Neural cell (in vitro differentiated cells): ENCODE results near the gene ALOX5AP. TPM values are rescaled to one million over a fixed set of nuclear protein-coding genes. Genes with fewer than 3 reads are reported as not detected.

Experiments used
- H2AFZ ChIP-seq: fragments of 200-600, 300-800 bp; sonication (generic), shearing (Covaris generic); 2 replicates; pipeline ENCODE4 v1.6.0; 2014; ENCODE audit warnings: low read depth, mild to moderate bottlenecking, antibody characterized with exemption, low read length, moderate library complexity
- H3F3A ChIP-seq: fragments of 200-600 bp; shearing (Covaris generic); 2 replicates; pipeline ENCODE4 v1.6.1; 2016; ENCODE audit warnings: mild to moderate bottlenecking, moderate library complexity, mixed read lengths, antibody characterized with exemption, low read length; ENCODE audit not compliant: insufficient read depth, poor library complexity, severe bottlenecking
- H3K27ac ChIP-seq: fragments of 200-600, 300-800 bp; sonication (generic), shearing (Covaris generic); 2 replicates; pipeline ENCODE4 v1.5.1; 2014; ENCODE audit warnings: mild to moderate bottlenecking, low read length, moderate library complexity
- H3K27me3 ChIP-seq: fragments of 300-800, 200-600 bp; sonication (generic), shearing (Covaris generic); 2 replicates; pipeline ENCODE4 v1.6.0; 2014; ENCODE audit warnings: mild to moderate bottlenecking, low read depth, low read length, moderate library complexity; ENCODE audit not compliant: insufficient read depth
- H3K36me3 ChIP-seq: fragments of 300-800, 200-600 bp; sonication (generic), shearing (Covaris generic); 2 replicates; pipeline ENCODE4 v1.5.1; 2014; ENCODE audit warnings: mild to moderate bottlenecking, antibody characterized with exemption, low read length, moderate library complexity; ENCODE audit not compliant: insufficient read depth
- H3K4me2 ChIP-seq: fragments of 300-800, 200-600 bp; sonication (generic), shearing (Covaris generic); 2 replicates; pipeline ENCODE4 v1.6.0; 2014; ENCODE audit warnings: mild to moderate bottlenecking, low read length
- H3K4me3 ChIP-seq: fragments of 300-800, 200-600 bp; sonication (generic), shearing (Covaris generic); 2 replicates; pipeline ENCODE4 v1.5.1; 2014; ENCODE audit warnings: mild to moderate bottlenecking, low read length, moderate library complexity
- H3K79me2 ChIP-seq: fragments of 200-600 bp; shearing (Covaris generic); replicated peaks from 2 replicates; pipeline ENCODE4 v1.6.0; 2014; ENCODE audit warnings: mild to moderate bottlenecking, low read length, moderate library complexity; ENCODE audit not compliant: insufficient read depth
- H3K9ac ChIP-seq: fragments of 300-800, 200-600 bp; sonication (generic), shearing (Covaris generic); 2 replicates; pipeline ENCODE4 v1.6.1; 2016; ENCODE audit warnings: mild to moderate bottlenecking, low read length, mixed read lengths
- H3K9me2 ChIP-seq: fragments of 200-600 bp; shearing (Covaris generic); 2 replicates; pipeline ENCODE4 v1.6.1; 2016; ENCODE audit warnings: mild to moderate bottlenecking, low read length, mixed read lengths; ENCODE audit not compliant: insufficient read depth
- H3K9me3 ChIP-seq: fragments of 200-600, 300-800 bp; sonication (generic), shearing (Covaris generic); 2 replicates; pipeline ENCODE4 v1.6.1; 2016; ENCODE audit warnings: mild to moderate bottlenecking, mixed run types, low read length, moderate library complexity, mixed read lengths
- H4K20me1 ChIP-seq: fragments of 200-600 bp; shearing (Covaris generic); 2 replicates; pipeline ENCODE4 v1.6.1; 2016; ENCODE audit warnings: mild to moderate bottlenecking, mixed run types; ENCODE audit not compliant: insufficient read depth
- EP300 ChIP-seq: fragments of 450-650 bp; conservative IDR thresholded peaks from 2 replicates; pipeline ENCODE4 v1.6.1; 2014; ENCODE audit warnings: antibody characterized with exemption, mild to moderate bottlenecking, moderate library complexity; ENCODE audit not compliant: poor library complexity, severe bottlenecking
- EZH2 ChIP-seq: fragments of 200-600, 300-800 bp; shearing (Covaris generic), sonication (generic); IDR thresholded peaks from 2 replicates; pipeline ENCODE4 v1.6.1; 2014; ENCODE audit warnings: antibody characterized with exemption, low read length, borderline replicate concordance, mild to moderate bottlenecking; ENCODE audit not compliant: insufficient read depth, poor library complexity, severe bottlenecking
- MXI1 ChIP-seq: fragments of 450-650 bp; conservative IDR thresholded peaks from 2 replicates; pipeline ENCODE4 v1.6.1; 2014; ENCODE audit warnings: antibody characterized with exemption, mild to moderate bottlenecking; ENCODE audit not compliant: poor library complexity, severe bottlenecking
- POLR2AphosphoS5 ChIP-seq: IDR thresholded peaks from 2 replicates; pipeline ENCODE4 v1.6.1; 2012
- RAD21 ChIP-seq: fragments of 450-650 bp; conservative IDR thresholded peaks from 2 replicates; pipeline ENCODE4 v1.6.1; 2014; ENCODE audit warnings: antibody characterized with exemption, mild to moderate bottlenecking, moderate library complexity
- SMC3 ChIP-seq: fragments of 450-650 bp; conservative IDR thresholded peaks from 2 replicates; pipeline ENCODE4 v1.6.1; 2014; ENCODE audit warnings: antibody characterized with exemption, mild to moderate bottlenecking, moderate library complexity; ENCODE audit not compliant: poor library complexity
- TAF1 ChIP-seq: IDR thresholded peaks from 2 replicates; pipeline ENCODE4 v1.6.1; 2012; ENCODE audit warnings: low read depth
- polyA plus RNA-seq: library from polyadenylated mRNA; depleted of rRNA; stranded (reverse); fragments of >200 nt; gene quantifications from 2 replicates; pipeline ENCODE4 v1.2.3, GENCODE V29; 2014
- TF ChIP-seq, protein P1 (sequence below): fragments of 450-650 bp; IDR thresholded peaks from 2 replicates; pipeline ENCODE4 v1.5.1; 2014; ENCODE audit warnings: antibody characterized with exemption, mild to moderate bottlenecking, moderate library complexity; ENCODE audit not compliant: poor library complexity, severe bottlenecking
- TF ChIP-seq, protein P2 (sequence below): IDR thresholded peaks from 2 replicates; pipeline ENCODE4 v1.6.1; 2012; ENCODE audit warnings: borderline replicate concordance

Gene ALOX5AP
- polyA plus RNA-seq, 1 donor from 2014 or later: not detected

DNA sequence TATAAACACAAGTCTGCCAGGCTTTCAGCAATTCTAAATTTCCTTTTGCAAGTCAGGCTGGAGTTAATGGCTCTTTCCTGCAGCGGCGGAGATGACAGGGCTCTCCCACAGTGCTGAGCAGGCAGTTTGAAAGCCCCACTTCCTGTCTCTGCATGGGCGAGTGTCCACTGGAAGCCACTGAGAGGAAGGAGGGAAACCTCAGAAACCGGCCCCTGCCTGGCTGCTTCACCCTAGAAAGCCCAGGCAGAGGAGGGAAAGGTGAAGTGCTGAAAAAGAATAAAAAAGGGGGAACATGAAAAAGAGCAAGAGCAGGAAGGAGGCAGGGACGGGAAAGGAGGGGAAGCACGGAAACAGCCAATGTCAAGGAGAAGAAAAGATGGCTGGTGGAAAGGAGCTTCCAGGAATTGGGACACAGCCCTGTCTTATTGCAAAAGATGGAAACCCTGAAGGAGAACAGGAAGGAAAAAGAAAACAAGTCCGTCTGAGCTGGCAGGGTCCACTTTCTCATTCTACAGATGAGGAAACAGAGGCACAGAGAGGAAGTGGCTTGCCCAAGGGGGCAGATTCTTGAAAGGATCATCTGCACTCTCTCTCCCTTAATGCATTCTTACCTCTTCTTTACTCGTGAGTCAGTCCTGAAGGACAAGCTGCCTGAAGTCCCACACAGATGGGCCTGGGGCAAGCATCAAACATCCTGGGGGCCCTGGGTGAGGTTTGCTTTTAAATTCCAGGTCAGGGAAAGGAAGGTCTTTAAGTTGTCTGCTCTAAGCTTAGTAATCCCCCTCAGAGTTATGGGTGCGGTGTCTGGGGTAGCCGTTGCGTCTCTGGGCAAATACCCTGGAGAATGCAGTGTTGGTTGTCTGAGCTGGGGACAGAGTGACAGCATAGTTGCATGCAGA is 38.8 kb upstream of the ALOX5AP start:
- no peak overlapping the region for H3K4me3 ChIP-seq
- peak overlapping the region; percentile 43 for H2AFZ ChIP-seq
- no peak overlapping the region for H3K9ac ChIP-seq
- H3K36me3 ChIP-seq: no peaks in the 10 kb centered on the region
- no peaks in the 10 kb centered on the region for H3K9me3 ChIP-seq
- no peaks in the 10 kb centered on the region for H3F3A ChIP-seq
- H3K27me3 ChIP-seq: no peaks in the 10 kb centered on the region
- no peaks in the 10 kb centered on the region for H4K20me1 ChIP-seq
- no peak overlapping the region for H3K27ac ChIP-seq
- no peak overlapping the region for H3K4me2 ChIP-seq
- TF ChIP-seq EP300: no peak
- TF ChIP-seq RAD21: no peak
- TF ChIP-seq, protein P1, sequence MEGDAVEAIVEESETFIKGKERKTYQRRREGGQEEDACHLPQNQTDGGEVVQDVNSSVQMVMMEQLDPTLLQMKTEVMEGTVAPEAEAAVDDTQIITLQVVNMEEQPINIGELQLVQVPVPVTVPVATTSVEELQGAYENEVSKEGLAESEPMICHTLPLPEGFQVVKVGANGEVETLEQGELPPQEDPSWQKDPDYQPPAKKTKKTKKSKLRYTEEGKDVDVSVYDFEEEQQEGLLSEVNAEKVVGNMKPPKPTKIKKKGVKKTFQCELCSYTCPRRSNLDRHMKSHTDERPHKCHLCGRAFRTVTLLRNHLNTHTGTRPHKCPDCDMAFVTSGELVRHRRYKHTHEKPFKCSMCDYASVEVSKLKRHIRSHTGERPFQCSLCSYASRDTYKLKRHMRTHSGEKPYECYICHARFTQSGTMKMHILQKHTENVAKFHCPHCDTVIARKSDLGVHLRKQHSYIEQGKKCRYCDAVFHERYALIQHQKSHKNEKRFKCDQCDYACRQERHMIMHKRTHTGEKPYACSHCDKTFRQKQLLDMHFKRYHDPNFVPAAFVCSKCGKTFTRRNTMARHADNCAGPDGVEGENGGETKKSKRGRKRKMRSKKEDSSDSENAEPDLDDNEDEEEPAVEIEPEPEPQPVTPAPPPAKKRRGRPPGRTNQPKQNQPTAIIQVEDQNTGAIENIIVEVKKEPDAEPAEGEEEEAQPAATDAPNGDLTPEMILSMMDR: no peak
- no peaks in the 10 kb centered on the region for H3K79me2 ChIP-seq
- H3K9me2 ChIP-seq: no peaks in the 10 kb centered on the region

DNA sequence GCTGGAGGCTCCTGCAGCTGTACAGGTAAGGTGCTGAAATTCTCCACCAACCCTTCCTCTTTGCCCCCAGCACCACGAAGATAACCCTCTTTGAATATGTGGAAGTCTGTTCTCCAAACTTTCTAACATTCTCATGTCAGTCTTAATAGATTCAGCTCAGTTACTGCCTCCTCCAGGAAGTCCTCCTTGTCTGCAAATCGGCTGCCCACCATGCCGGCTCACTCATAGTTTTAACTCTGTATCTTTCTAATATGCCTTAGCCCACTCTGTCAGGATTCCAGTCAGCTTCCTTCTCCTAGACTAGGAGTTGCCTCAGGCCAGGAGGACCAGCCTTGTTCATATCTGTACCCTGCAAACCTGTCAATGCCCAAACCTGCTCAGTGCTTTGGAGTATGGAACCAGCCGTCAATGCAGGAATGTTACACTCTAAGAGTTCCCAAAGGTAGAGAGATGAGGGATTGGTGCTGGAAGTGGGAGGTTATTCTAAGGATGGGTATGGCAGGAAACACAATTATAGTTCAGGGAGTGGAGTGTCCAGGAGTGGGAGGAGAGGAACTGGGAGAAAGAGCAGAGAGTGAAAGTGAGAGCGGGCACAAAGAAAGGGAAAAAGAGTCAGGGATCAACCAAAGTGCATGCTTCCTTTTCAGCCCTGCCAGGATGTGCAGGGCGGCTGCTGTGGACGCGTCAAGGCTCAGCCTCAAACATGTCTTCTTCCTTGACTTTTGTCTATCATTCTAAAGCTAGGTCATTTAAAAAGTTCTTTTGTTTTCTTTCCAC is 38.0 kb upstream of the ALOX5AP start:
- Histone ChIP-seq H3F3A (no peaks in the 10 kb centered on the region), H3K79me2 (no peaks in the 10 kb centered on the region), H3K4me2 (no peak overlapping the region), H3K27ac (no peak overlapping the region), H4K20me1 (no peaks in the 10 kb centered on the region), H3K27me3 (no peaks in the 10 kb centered on the region), H3K4me3 (no peak overlapping the region), H3K9me2 (no peaks in the 10 kb centered on the region), H3K9me3 (no peaks in the 10 kb centered on the region), H2AFZ (no peak overlapping the region), H3K36me3 (no peaks in the 10 kb centered on the region), H3K9ac (no peak overlapping the region)
- TF ChIP-seq EP300 (no peak), POLR2AphosphoS5 (no peak), TAF1 (no peak), EZH2 (no peak), SMC3 (no peak), MXI1 (no peak), RAD21 (no peak)
- TF ChIP-seq, protein P1: no peak

DNA sequence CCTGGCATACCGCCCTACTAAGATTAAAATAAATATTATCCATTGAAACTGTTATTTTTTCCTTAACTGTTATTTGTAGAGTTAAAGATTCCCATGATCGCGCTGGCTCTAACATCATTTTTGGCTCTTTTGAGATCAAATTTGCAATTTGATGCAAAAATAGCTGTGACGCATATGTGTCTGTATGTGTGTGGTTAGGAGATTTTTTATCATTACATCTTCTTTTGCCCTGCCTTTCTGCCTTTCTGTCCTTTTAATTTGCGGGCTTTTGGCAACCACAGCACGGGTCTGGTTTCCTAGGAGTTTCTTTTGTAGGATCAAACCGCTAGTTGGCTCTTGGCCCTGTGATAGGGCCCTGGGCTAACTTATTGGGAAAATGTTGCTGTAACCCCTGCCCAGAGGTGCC is 37.3 kb upstream of the ALOX5AP start:
- H3K79me2 ChIP-seq: no peaks in the 10 kb centered on the region
- H3K9ac ChIP-seq: no peak overlapping the region
- TF ChIP-seq TAF1: no peak
- TF ChIP-seq RAD21: no peak
- TF ChIP-seq, protein P2, sequence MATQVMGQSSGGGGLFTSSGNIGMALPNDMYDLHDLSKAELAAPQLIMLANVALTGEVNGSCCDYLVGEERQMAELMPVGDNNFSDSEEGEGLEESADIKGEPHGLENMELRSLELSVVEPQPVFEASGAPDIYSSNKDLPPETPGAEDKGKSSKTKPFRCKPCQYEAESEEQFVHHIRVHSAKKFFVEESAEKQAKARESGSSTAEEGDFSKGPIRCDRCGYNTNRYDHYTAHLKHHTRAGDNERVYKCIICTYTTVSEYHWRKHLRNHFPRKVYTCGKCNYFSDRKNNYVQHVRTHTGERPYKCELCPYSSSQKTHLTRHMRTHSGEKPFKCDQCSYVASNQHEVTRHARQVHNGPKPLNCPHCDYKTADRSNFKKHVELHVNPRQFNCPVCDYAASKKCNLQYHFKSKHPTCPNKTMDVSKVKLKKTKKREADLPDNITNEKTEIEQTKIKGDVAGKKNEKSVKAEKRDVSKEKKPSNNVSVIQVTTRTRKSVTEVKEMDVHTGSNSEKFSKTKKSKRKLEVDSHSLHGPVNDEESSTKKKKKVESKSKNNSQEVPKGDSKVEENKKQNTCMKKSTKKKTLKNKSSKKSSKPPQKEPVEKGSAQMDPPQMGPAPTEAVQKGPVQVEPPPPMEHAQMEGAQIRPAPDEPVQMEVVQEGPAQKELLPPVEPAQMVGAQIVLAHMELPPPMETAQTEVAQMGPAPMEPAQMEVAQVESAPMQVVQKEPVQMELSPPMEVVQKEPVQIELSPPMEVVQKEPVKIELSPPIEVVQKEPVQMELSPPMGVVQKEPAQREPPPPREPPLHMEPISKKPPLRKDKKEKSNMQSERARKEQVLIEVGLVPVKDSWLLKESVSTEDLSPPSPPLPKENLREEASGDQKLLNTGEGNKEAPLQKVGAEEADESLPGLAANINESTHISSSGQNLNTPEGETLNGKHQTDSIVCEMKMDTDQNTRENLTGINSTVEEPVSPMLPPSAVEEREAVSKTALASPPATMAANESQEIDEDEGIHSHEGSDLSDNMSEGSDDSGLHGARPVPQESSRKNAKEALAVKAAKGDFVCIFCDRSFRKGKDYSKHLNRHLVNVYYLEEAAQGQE: no peak
- H3F3A ChIP-seq: no peaks in the 10 kb centered on the region
- H3K36me3 ChIP-seq: no peaks in the 10 kb centered on the region
- H3K9me2 ChIP-seq: no peaks in the 10 kb centered on the region
- H2AFZ ChIP-seq: no peak overlapping the region
- H3K27me3 ChIP-seq: no peaks in the 10 kb centered on the region
- H3K4me2 ChIP-seq: no peak overlapping the region
- no peaks in the 10 kb centered on the region for H4K20me1 ChIP-seq
- H3K9me3 ChIP-seq: no peaks in the 10 kb centered on the region
- no peak overlapping the region for H3K27ac ChIP-seq
- no peak overlapping the region for H3K4me3 ChIP-seq
